IMR-90 (cell line): ENCODE measurements around the gene RASSF8. TPM values are rescaled to one million over a fixed set of nuclear protein-coding genes. Genes with fewer than 3 reads are reported as not detected.

Experiments used
- ATAC-seq: fragments of 200-7000 bp; cut with Tn5 transposase; 2 replicates; pipeline ENCODE4 v1.9.1; 2020; ENCODE audit warnings: low read depth, mild to moderate bottlenecking, moderate library complexity
- BruUV-seq: library from RNA; stranded (reverse); fragments of 400-500 nt; replicated peaks from 2 replicates; lab custom pipeline; 2021; lab: Mats Ljungman, UMichigan
- CTCF ChIA-PET: fragments of 300-600 bp; formaldehyde crosslinking; extraction: SDS; loops from one replicate; lab custom pipeline; 2021; ENCODE audit warnings: antibody characterized with exemption; lab: Yijun Ruan, JAX
- POLR2A ChIA-PET: fragments of 300-600 bp; sonication (Branson Sonifier 250); formaldehyde crosslinking; loops from one replicate; lab custom pipeline; 2022; ENCODE audit warnings: antibody characterized with exemption; ENCODE audit not compliant: unreplicated experiment; lab: Charles Lee
- DNase-seq: peaks from one replicate; pipeline ENCODE4 v3.0.0; 2013
- H2AFZ ChIP-seq: replicated peaks from 2 replicates; pipeline ENCODE3; 2013; ENCODE audit warnings: low read length, mild to moderate bottlenecking; ENCODE audit not compliant: poor library complexity
- H2AK5ac ChIP-seq: 2 replicates; pipeline ENCODE4 v1.6.1; 2013; ENCODE audit warnings: low read depth, low read length, inconsistent platforms
- H2AK9ac ChIP-seq: replicated peaks from 2 replicates; pipeline ENCODE3; 2013; ENCODE audit warnings: mild to moderate bottlenecking, low read depth, low read length, moderate library complexity; ENCODE audit not compliant: poor library complexity
- H2BK120ac ChIP-seq: 2 replicates; pipeline ENCODE4 v1.6.1; 2013; ENCODE audit warnings: low read depth, low read length, inconsistent platforms
- H2BK15ac ChIP-seq: 3 replicates; pipeline ENCODE4 v1.6.1; 2013; ENCODE audit warnings: low read depth, low read length, inconsistent platforms
- H2BK20ac ChIP-seq: 2 replicates; pipeline ENCODE4 v1.6.1; 2013; ENCODE audit warnings: low read depth, mild to moderate bottlenecking, inconsistent platforms, low read length, moderate library complexity
- H2BK5ac ChIP-seq: 2 replicates; pipeline ENCODE4 v1.6.1; 2013; ENCODE audit warnings: mild to moderate bottlenecking, low read depth, low read length, inconsistent platforms; ENCODE audit not compliant: poor library complexity, severe bottlenecking
- H3K14ac ChIP-seq: replicated peaks from 2 replicates; pipeline ENCODE4 v1.6.1; 2013; ENCODE audit warnings: low read depth, low read length, inconsistent platforms
- H3K18ac ChIP-seq: 2 replicates; pipeline ENCODE4 v1.6.1; 2013; ENCODE audit warnings: low read depth, low read length, control low read depth
- H3K23ac ChIP-seq: 2 replicates; pipeline ENCODE4 v1.6.1; 2013; ENCODE audit warnings: low read depth, low read length, inconsistent platforms
- H3K27ac ChIP-seq: 2 replicates; pipeline ENCODE4 v1.5.1; 2013; ENCODE audit warnings: mild to moderate bottlenecking, control low read depth, low read length; ENCODE audit not compliant: insufficient read depth
- H3K27me3 ChIP-seq: 2 replicates; pipeline ENCODE4 v1.6.1; 2013; ENCODE audit warnings: low read length; ENCODE audit not compliant: control insufficient read depth, insufficient read depth
- H3K36me3 ChIP-seq: 2 replicates; pipeline ENCODE4 v1.6.1; 2013; ENCODE audit warnings: low read length, mixed read lengths; ENCODE audit not compliant: control insufficient read depth, insufficient read depth
- H3K4ac ChIP-seq: 2 replicates; pipeline ENCODE4 v1.6.1; 2013; ENCODE audit warnings: low read depth, low read length, inconsistent platforms
- H3K4me1 ChIP-seq: 2 replicates; pipeline ENCODE4 v1.6.1; 2013; ENCODE audit warnings: low read length, mixed read lengths; ENCODE audit not compliant: control insufficient read depth, insufficient read depth
- H3K4me2 ChIP-seq: 2 replicates; pipeline ENCODE4 v1.6.1; 2013; ENCODE audit warnings: low read depth, mild to moderate bottlenecking, control low read depth, low read length, moderate library complexity
- H3K4me3 ChIP-seq: 2 replicates; pipeline ENCODE4 v1.5.1; 2013; ENCODE audit warnings: low read depth, mild to moderate bottlenecking, control low read depth, low read length, moderate library complexity; ENCODE audit not compliant: insufficient read depth
- H3K56ac ChIP-seq: 2 replicates; pipeline ENCODE4 v1.6.1; 2013; ENCODE audit warnings: low read length, inconsistent platforms; ENCODE audit not compliant: insufficient read depth; ENCODE audit errors: extremely low read depth
- H3K79me1 ChIP-seq, 2 experiments: 2 replicates each; pipeline ENCODE4 v1.6.1; 2013; ENCODE audit warnings: low read length in 2 of 2, inconsistent platforms in 1 of 2, low read depth in 1 of 2
- H3K9ac ChIP-seq: 2 replicates; pipeline ENCODE4 v1.6.1; 2013; ENCODE audit warnings: low read depth, low read length, control low read depth
- H3K9me1 ChIP-seq: 2 replicates; pipeline ENCODE4 v1.6.1; 2013; ENCODE audit warnings: low read length, inconsistent platforms; ENCODE audit not compliant: insufficient read depth
- H3K9me3 ChIP-seq: 2 replicates; pipeline ENCODE4 v1.6.1; 2013; ENCODE audit warnings: low read length; ENCODE audit not compliant: control insufficient read depth, insufficient read depth
- H4K20me1 ChIP-seq: 2 replicates; pipeline ENCODE4 v1.6.1; 2013; ENCODE audit warnings: low read length, inconsistent platforms; ENCODE audit not compliant: insufficient read depth
- H4K5ac ChIP-seq: 2 replicates; pipeline ENCODE4 v1.6.1; 2013; ENCODE audit warnings: mild to moderate bottlenecking, low read depth, low read length, control low read depth
- H4K8ac ChIP-seq, 2 experiments: 2 replicates each; pipeline ENCODE4 v1.6.1; 2013; ENCODE audit warnings: low read depth in 2 of 2, low read length in 2 of 2, control low read depth in 1 of 2, inconsistent platforms in 1 of 2
- H4K91ac ChIP-seq: 2 replicates; pipeline ENCODE4 v1.6.1; 2013; ENCODE audit warnings: low read depth, low read length, inconsistent platforms; ENCODE audit not compliant: insufficient read depth
- BHLHE40 ChIP-seq: fragments of 150-350 bp; IDR thresholded peaks from 2 replicates; pipeline ENCODE4 v1.6.1; 2016; ENCODE audit warnings: mild to moderate bottlenecking, low read depth, low read length
- CHD1 ChIP-seq: IDR thresholded peaks from 2 replicates; pipeline ENCODE4 v1.6.1; 2012; ENCODE audit warnings: low read depth, low read length, improper control_type of control experiment
- ELK1 ChIP-seq: fragments of 150-350 bp; IDR thresholded peaks from 2 replicates; pipeline ENCODE4 v1.6.1; 2016; ENCODE audit warnings: low read depth, mild to moderate bottlenecking, low read length, moderate library complexity, borderline replicate concordance
- FOS ChIP-seq: fragments of 150-350 bp; IDR thresholded peaks from 2 replicates; pipeline ENCODE4 v1.6.1; 2016; ENCODE audit warnings: low read depth, low read length
- MAFK ChIP-seq: IDR thresholded peaks from 2 replicates; pipeline ENCODE4 v1.6.1; 2012; ENCODE audit warnings: low read depth, low read length, improper control_type of control experiment
- POLR2A ChIP-seq: IDR thresholded peaks from 2 replicates; pipeline ENCODE4 v1.6.1; 2012; ENCODE audit warnings: mild to moderate bottlenecking, low read depth, low read length
- RFX5 ChIP-seq: IDR thresholded peaks from 2 replicates; pipeline ENCODE4 v1.8.0; 2012; ENCODE audit warnings: low read depth, mild to moderate bottlenecking, low read length, moderate library complexity
- WGBS, 2 experiments: methylation state at CpG; one replicate each; pipeline versions ENCODE4 v1.1.5 to v1.1.7; 2013; ENCODE audit warnings: missing lambda C conversion rate in 2 of 2; ENCODE audit not compliant: insufficient read length in 1 of 2; ENCODE audit errors: extremely low coverage in 2 of 2; 5-methylcytosine and 5-hydroxymethylcytosine counted together
- dilution Hi-C: fragments of 300-500 bp; cut with HindIII; formaldehyde crosslinking; loops from one replicate; pipeline ENCODE4 v1.14.3; 2018; ENCODE audit warnings: low sequenced_read_pairs; ENCODE audit not compliant: unreplicated experiment
- in situ Hi-C: fragments of 300-500 bp; cut with MboI; formaldehyde crosslinking; loops from 3 replicates; pipeline ENCODE4 v1.14.3; 2019; ENCODE audit warnings: low sequenced_read_pairs, inconsistent platforms, mixed read lengths
- intact Hi-C: fragments of 100-400 bp; cut with micrococcal nuclease; formaldehyde crosslinking; loops from 2 replicates; pipeline ENCODE4 v1.10.0; 2022
- polyA plus RNA-seq, 3 experiments: library from polyadenylated mRNA; depleted of rRNA; stranded (reverse); fragments of >200 nt; gene quantifications; 2 replicates each; pipeline ENCODE4 v1.2.3, GENCODE V29; 2012; ENCODE audit warnings: low replicate concordance in 1 of 3
- total RNA-seq: library from RNA; depleted of rRNA; stranded (reverse); fragments of >200 nt; gene quantifications from 2 replicates; pipeline ENCODE4 v1.2.3, GENCODE V29; 2012

The RASSF8 gene
- total and polyA plus RNA-seq, 2 of the 4 experiments (the other 2 are of a cell fraction) = 10.8 to 50.5 TPM

- no peak overlapping the region for H2AK5ac ChIP-seq
- no peaks in the 10 kb centered on the region for H3K9me1 ChIP-seq
- intact Hi-C loops = loop anchor here (5.0 kb wide), 1 partner anchor 355 kb away; no protein-coding TSS in a partner anchor
- in situ Hi-C loops = no loop called here
- no peak overlapping the region for H3K14ac ChIP-seq
- no peak overlapping the region for H3K4ac ChIP-seq
- no peak overlapping the region for H2BK15ac ChIP-seq
- no peak overlapping the region for H2BK20ac ChIP-seq
- 86% methylated on average over 1 of the region's 6 CpGs; no CpG with 5 or more reads in 1 of the 2 experiments for WGBS, 2 experiments
- BruUV-seq = no TSS peak
- H3K27me3 ChIP-seq = no peaks in the 10 kb centered on the region; the same call in 1 of the 2 replicates
- H2BK5ac ChIP-seq = no peak overlapping the region
- H3K9me3 ChIP-seq = no peaks in the 10 kb centered on the region
- H2AFZ ChIP-seq = no peak overlapping the region
- dilution Hi-C loops = no loop called here
- DNase-seq (no peak), ATAC-seq (no peak)
- ChIA-PET CTCF (no interaction called here), POLR2A (no interaction called here)
- no peak overlapping the region for H4K91ac ChIP-seq
- no peak overlapping the region for H3K4me3 ChIP-seq
- no peak overlapping the region for H4K8ac ChIP-seq
- H4K5ac ChIP-seq = no peak overlapping the region
- H2AK9ac ChIP-seq = no peak overlapping the region
- no peak overlapping the region for H3K23ac ChIP-seq
- no peak overlapping the region for H3K9ac ChIP-seq
- no peak overlapping the region for H3K27ac ChIP-seq
- H3K79me1 ChIP-seq = no peaks in the 10 kb centered on the region
- no peak overlapping the region for H3K18ac ChIP-seq
- TF ChIP-seq FOS (no peak), MAFK (peak; percentile 66), BHLHE40 (no peak), POLR2A (no peak), RFX5 (no peak), ELK1 (no peak), CHD1 (no peak)
- H3K4me2 ChIP-seq = no peak overlapping the region
- H3K56ac ChIP-seq = no peak overlapping the region
- H2BK120ac ChIP-seq = no peak overlapping the region
- H3K36me3 ChIP-seq = no peaks in the 10 kb centered on the region
- no peaks in the 10 kb centered on the region for H3K4me1 ChIP-seq
- no peaks in the 10 kb centered on the region for H4K20me1 ChIP-seq
These were observed 158.6 kb downstream of the RASSF8 start for GRCh38 chr12:26116829-26117715.
